H7 (cell line): ENCODE data around the gene GPC3. TPM values are rescaled to one million over a fixed set of nuclear protein-coding genes. Genes with fewer than 3 reads are reported as not detected.
"Not testable (repeated sequence)": the region's sequence is repeated elsewhere in the genome, so short reads cannot be mapped to it uniquely, and the experiment has no call there.

Experiments
- DNase-seq: peaks from one replicate; pipeline ENCODE4 v3.0.0; 2012
- H3K27me3 ChIP-seq: 2 replicates; pipeline ENCODE4 v1.6.0; 2011; ENCODE audit warnings: mild to moderate bottlenecking, low read length; ENCODE audit not compliant: control insufficient read depth, insufficient read depth
- H3K36me3 ChIP-seq: replicated peaks from 2 replicates; pipeline ENCODE4 v1.5.1; 2011; ENCODE audit warnings: low read length; ENCODE audit not compliant: control insufficient read depth, insufficient read depth
- H3K4me3 ChIP-seq: 2 replicates; pipeline ENCODE4 v1.5.1; 2011; ENCODE audit warnings: low read depth, mild to moderate bottlenecking, control low read depth, low read length, moderate library complexity; ENCODE audit not compliant: insufficient read depth
- total RNA-seq: library from RNA; depleted of rRNA; stranded (reverse); fragments of >200 nt; shearing (Covaris generic); gene quantifications from 2 replicates; pipeline ENCODE4 v1.2.3, GENCODE V29; 2014

The GPC3 gene
- total RNA-seq, 1 experiment from 2014 or later: 81.0 TPM

DNA sequence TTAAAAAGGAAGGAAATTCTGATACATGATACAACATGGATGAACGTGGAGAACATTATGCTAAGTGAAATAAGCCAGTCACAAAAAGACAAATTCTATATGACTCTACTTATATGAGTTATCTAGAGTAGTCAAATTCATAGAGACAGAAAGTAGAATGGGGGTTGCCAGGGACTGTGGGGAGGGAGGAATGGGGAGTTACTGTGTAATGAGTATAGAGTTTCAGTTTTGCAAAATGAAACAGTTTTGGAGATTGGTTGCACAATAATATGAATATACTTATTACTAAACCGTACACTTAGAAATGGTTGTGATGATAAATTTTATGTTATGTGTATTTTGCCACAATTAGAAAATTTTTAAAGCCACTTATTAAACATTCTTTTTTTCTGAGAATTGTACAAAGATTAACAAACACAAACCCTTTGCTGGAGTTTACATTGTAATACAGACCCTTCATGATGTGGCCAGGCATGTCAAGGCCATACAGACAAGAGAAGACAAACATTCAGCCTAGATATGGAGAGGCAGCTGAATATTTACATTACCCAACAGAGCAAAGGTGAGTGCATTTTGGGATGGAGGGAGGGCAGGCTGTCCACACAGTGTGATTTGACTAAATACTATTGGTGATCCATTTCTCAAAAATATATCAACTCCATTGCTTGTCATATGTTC lies 21.2 kb upstream of the GPC3 start:
- H3K27me3 ChIP-seq: no peaks in the 10 kb centered on the region
- DNase-seq: no peak
- no peak overlapping the region for H3K4me3 ChIP-seq
- H3K36me3 ChIP-seq: no peaks in the 10 kb centered on the region

GRCh38 chrX:134004084-134004483 lies 18.7 kb upstream of the GPC3 start:
- DNase-seq: no peak
- Histone ChIP-seq H3K4me3 (no peak overlapping the region), H3K36me3 (no peaks in the 10 kb centered on the region), H3K27me3 (no peaks in the 10 kb centered on the region)

DNA sequence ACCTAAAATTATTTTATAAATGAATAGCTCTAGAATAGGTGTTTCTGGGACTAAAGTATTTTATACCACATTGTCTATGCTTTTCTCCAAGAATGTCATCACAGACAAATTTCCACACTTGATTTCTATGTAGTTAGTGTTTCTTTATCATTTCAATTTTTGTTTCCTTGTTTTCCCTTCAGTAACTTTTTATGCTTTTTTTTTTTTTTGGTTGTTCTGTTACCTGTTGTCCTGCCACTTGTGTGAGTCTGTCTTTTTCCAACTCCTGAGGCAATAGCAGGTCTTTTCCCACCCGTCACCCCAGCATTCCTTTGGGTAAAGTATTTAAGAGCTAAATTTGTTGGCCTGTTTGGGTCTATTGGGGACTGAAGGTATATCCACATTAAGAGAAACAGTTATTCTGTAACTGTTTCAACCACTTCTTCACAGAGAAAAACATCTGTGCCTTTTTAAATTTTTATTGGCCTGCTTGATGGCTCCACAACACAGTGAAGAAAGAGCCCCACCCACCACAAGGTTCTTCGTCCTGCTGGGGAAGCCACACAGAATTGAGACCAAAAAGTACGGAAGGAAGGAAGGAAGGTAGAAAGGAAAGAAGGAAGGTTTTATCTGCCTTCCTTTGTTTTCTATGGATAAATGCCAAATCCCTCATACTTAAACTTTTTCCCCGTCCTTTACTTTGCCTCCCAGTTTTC lies 17.7 kb upstream of the GPC3 start:
- no peak for DNase-seq
- H3K27me3 ChIP-seq: no peaks in the 10 kb centered on the region
- H3K36me3 ChIP-seq: no peaks in the 10 kb centered on the region
- H3K4me3 ChIP-seq: no peak overlapping the region

DNA sequence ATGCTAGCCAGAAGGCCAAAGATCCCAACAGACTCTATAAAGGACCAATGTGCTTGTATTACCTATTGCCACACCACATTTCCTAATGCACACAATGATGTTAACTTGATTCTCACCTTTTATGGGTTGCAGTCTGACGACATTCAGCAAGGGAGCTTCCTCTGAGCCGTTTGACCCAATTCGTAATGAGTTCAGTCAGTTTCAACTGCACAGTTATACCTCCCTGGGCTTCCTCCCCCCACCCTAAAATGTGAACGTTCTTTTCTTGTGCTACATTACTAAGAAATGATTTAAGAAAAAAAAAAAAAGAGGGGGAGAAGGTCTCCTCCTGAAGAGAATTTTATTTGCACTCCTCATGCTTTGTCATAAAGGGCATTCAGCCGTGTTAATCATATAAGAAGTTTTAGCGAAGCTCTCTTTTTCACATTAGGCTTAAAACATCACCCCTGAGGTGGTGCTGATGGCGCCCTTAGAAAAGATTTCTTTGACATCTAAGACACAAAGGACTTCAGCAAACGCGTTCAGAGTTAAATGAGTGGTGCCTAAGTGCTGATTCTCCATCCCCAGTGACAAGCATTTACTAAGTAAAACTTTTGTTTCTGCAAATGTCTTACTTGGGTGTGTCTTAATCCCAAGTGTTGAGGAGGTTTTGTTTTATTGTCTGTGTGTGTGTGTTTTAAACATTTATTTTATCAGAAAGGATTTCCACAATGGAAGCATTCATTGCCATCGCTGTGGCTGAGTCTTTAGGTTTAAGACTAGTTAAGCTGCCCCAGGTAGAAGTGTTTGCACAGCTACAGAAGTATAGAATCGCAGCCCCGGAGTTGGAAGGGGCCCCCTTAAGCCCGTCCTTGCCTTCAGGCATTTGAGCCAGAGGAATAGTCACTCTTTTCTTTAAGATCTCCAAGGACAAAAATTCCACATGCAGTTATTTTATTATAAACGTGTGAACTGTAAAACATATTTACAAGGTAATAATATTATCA lies 15.2 kb upstream of the GPC3 start:
- no peak overlapping the region for H3K4me3 ChIP-seq
- no peak for DNase-seq
- H3K27me3 ChIP-seq: no peaks in the 10 kb centered on the region
- no peaks in the 10 kb centered on the region for H3K36me3 ChIP-seq

DNA sequence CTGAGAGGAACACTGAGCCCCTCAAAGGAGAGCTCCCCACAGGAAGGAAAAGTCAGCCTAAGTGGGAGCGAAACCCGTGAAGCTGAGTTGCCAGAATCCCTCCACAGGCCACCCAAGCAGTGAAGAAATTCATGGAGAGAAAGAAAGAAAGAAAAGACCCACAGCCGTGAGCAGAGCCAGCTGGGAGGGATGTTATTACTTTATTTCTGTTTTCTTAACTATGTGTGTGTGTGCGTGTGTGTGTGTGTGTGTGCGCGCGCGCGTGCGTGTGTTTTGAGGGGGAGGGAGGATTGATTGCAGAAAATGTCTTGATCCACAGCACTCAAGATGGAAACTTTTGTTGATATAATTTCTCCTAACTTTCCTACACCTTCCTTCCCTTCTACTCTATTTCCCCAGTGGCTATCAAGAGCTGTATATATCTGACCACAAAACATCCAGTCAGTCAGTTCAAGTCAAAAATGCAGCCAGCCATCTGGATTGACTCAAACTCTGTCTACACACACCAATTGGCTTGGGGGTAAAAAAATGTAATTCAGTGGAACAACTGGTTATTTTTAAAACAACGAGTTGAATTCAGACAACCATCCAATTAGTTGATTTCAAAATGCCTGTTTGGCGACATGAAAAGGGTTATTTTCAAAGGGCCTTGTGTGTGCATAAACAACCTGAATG lies 13.8 kb upstream of the GPC3 start:
- DNase-seq: no peak
- Histone ChIP-seq H3K4me3 (no peak overlapping the region), H3K27me3 (no peaks in the 10 kb centered on the region), H3K36me3 (no peaks in the 10 kb centered on the region)

DNA sequence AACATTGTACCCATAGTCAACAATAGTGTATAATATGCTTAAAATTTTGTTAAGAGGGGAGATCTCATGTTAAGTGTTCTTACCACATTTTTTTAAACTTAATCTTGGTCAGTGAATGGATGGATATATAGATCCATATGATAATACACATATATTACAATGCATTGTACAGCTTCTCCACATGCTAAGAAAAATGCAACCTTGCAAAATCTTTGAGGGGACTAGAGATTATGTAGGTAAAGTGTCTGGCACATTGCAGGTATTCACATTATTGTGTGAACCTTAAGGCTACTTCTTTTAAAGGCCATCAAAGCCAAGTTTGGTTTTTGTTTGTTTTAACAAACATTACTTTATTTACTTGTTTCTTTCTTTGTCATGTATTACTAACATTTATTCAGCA lies 10.4 kb upstream of the GPC3 start:
- no peak for DNase-seq
- no peak overlapping the region for H3K4me3 ChIP-seq
- no peaks in the 10 kb centered on the region for H3K27me3 ChIP-seq
- H3K36me3 ChIP-seq: no peaks in the 10 kb centered on the region

DNA sequence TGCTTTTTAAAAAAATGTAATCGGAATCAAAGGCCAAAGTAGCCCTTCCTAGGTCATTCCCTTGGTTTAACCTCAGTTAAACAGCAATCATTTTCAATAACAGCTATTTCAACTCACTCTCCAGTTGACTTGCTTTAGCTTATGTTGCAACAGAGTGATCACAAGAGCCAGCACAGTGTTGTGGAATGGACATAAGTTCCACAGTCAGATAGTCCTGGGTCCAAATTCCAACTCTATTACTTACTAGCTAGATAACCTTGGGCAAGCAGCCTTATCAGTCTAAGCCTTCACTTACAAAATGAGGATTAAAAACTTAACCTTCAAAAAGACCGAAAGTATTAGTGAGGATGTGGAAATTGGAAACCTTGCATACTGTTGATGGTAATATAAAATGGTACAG lies 9.2 kb upstream of the GPC3 start:
- H3K36me3 ChIP-seq: no peaks in the 10 kb centered on the region
- no peak overlapping the region for H3K4me3 ChIP-seq
- no peak for DNase-seq
- no peaks in the 10 kb centered on the region for H3K27me3 ChIP-seq

DNA sequence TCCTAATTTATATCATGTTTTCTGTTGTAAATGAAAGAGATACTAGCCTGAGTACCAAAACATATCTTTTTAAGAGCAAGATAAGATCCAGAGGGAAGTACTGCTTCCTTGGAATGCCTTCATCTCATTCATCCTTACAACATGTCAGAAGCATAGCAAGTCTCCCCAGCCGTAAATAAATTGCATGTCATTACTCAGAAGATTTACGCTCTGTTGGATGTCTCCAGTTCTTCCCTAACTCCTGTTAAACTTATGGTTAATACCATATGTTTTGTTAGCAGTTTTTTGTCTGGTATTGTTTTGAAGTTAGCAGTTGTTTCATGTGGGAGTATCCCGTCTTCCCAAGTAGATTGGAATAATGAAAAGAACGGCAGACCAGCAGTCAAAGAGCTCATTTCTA lies 7.5 kb upstream of the GPC3 start:
- DNase-seq: no peak
- no peaks in the 10 kb centered on the region for H3K36me3 ChIP-seq
- H3K27me3 ChIP-seq: no peaks in the 10 kb centered on the region
- H3K4me3 ChIP-seq: no peak overlapping the region

- Histone ChIP-seq H3K36me3 (no peaks in the 10 kb centered on the region), H3K4me3 (no peak overlapping the region), H3K27me3 (no peaks in the 10 kb centered on the region)
- DNase-seq: no peak
These were observed 6.4 kb upstream of the GPC3 start for GRCh38 chrX:133991814-133992213.

DNA sequence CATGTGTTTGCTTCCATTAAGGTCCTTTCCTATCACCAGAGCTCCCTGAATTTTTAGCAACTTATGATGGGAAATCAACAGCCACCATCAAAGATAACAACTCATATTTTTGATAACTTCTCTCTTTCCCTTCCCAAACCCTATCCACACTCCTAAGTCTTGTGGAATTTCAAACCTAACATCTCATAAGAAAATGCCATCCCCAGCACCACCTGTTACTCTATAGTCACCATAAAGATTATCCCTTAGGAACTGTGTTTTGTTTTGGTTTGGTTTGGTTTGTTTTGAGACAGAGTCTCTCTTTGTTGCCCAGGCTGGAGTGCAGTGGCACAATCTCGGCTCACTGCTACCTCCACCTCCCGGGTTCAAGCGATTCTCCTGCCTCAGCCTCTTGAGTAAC lies 5.7 kb upstream of the GPC3 start:
- not testable (repeated sequence) for H3K36me3 ChIP-seq, DNase-seq, H3K27me3 ChIP-seq, H3K4me3 ChIP-seq

GRCh38 chrX:133989993-133990392 lies 4.6 kb upstream of the GPC3 start:
- DNase-seq: no peak
- H3K36me3 ChIP-seq: no peaks in the 10 kb centered on the region

GRCh38 chrX:133989490-133989889 lies 4.1 kb upstream of the GPC3 start:
- Histone ChIP-seq H3K27me3 (peaks cover 9% of the 10 kb centered on the region), H3K36me3 (no peaks in the 10 kb centered on the region), H3K4me3 (no peak overlapping the region)
- DNase-seq: no peak

More at GRCh38 chrX:133989993-133990392, 4.6 kb upstream of the GPC3 start:
- Histone ChIP-seq H3K27me3 (peaks cover 4% of the 10 kb centered on the region), H3K4me3 (no peak overlapping the region)

DNA sequence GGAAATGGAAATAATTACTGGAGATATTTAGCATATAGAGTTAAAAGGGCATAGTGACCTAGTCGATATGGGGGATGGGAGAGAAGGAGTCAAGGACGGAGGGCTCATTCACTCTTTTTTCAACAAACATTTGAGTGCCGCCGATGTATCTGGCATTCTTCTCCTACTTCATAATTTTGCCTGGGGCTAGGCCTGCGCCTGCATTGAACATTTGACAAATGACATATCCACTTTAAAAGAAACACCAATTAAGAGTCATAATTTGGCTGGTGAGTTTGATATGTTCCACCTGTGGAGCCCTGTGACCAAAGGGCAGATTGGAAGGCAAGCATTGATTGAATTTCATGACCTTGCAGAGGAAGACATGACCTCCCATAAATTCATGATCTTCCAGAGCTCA lies 2.6 kb upstream of the GPC3 start:
- peaks cover 18% of the 10 kb centered on the region for H3K27me3 ChIP-seq
- DNase-seq: no peak
- H3K36me3 ChIP-seq: no peaks in the 10 kb centered on the region
- H3K4me3 ChIP-seq: no peak overlapping the region

GRCh38 chrX:133987188-133987587 lies 1.8 kb upstream of the GPC3 start:
- H3K36me3 ChIP-seq: no peaks in the 10 kb centered on the region

More at GRCh38 chrX:133987188-133987587, 1.8 kb upstream of the GPC3 start:
- H3K27me3 ChIP-seq: peaks cover 18% of the 10 kb centered on the region
- H3K4me3 ChIP-seq: no peak overlapping the region
- no peak for DNase-seq
